MG63 (cell line): ENCODE measurements around the gene CTRL. TPM values are rescaled to one million over a fixed set of nuclear protein-coding genes. Genes with fewer than 3 reads are reported as not detected.
"Not testable (repeated sequence)": the region's sequence is repeated elsewhere in the genome, so short reads cannot be mapped to it uniquely, and the experiment has no call there.

Experiments
- DNase-seq: peaks from one replicate; pipeline ENCODE4 v3.0.0-alpha.2; 2020
- H3K27me3 ChIP-seq: fragments of 250-450 bp; sonication (Bioruptor Pico); 2 replicates; pipeline ENCODE4 v1.5.1; 2020; ENCODE audit warnings: mild to moderate bottlenecking, moderate library complexity
- H3K36me3 ChIP-seq: fragments of 250-450 bp; sonication (Bioruptor Pico); 2 replicates; pipeline ENCODE4 v1.5.1; 2020; ENCODE audit warnings: mild to moderate bottlenecking, moderate library complexity
- H3K4me3 ChIP-seq: fragments of 250-450 bp; sonication (Bioruptor Pico); 2 replicates; pipeline ENCODE4 v1.5.1; 2020; ENCODE audit warnings: mild to moderate bottlenecking, moderate library complexity
- H3K9me3 ChIP-seq: fragments of 250-450 bp; sonication (Bioruptor Pico); 2 replicates; pipeline ENCODE4 v1.5.1; 2020; ENCODE audit warnings: mild to moderate bottlenecking, moderate library complexity
- total RNA-seq: library from RNA; depleted of rRNA; stranded (reverse); fragments of >200 nt; shearing (Covaris generic); gene quantifications from 2 replicates; pipeline ENCODE4 v1.2.3, GENCODE V29; 2014; ENCODE audit warnings: low replicate concordance

Gene CTRL
- total RNA-seq, 1 experiment from 2014 or later, result 1.9 TPM

DNA sequence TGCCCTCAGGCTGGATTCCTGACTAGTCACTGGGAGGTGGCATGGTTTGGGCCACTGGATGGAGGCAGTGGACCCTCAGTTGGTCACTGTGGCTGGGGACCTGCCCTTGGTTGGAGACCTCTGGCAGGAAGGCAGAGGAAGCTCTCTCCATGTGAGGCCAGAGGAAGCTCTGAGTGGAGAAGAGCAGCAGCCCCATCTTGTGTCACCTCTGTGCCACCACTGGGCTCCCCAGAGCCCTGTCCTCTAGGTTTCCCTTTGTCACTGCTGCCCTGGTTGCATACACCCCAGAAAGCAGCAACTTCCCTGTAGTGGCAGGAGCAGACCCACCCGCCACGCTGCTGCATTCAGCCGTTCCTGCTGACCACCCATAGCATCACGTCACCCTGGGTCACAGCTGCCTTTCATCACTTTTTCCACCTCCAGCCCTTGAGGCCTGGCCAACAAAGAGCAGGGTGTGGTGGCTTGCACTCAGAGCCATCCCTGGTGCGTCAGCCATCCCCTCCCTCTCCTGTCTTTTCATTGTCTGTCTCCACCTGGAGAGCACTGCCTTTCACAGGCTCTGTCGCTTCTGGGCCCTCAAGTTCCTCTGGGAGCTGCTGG is 11.9 kb downstream of the CTRL start:
- DNase-seq, result no peak
- H3K27me3 ChIP-seq, result no peaks in the 10 kb centered on the region

DNA sequence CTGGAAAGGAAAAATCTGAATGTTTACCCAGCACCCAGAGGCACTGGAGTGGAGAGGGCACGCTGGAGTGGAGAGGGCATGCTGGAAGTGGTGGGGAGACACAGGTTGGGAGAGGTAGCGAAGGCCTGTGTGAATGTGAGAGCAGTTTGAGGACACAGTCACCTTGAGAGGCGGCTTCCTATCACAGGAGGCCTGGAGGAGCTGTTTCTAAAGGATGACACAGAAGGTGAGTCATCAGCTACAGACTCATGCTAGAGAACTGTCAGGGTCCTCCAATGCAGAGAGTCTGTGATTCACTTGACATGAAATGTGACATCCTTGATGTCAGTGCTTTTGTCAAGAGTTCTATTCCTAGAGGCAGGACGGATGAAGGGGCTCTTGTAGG is 13.8 kb downstream of the CTRL start:
- no peak overlapping the region for H3K4me3 ChIP-seq
- peak; percentile 34 for DNase-seq
- no peaks in the 10 kb centered on the region for H3K9me3 ChIP-seq
- no peaks in the 10 kb centered on the region for H3K27me3 ChIP-seq
- H3K36me3 ChIP-seq, result no peaks in the 10 kb centered on the region; the same call in 1 of the 2 replicates

More for the DNA sequence above, 11.9 kb downstream of the CTRL start:
- no peak overlapping the region for H3K4me3 ChIP-seq
- no peaks in the 10 kb centered on the region; the same call in 1 of the 2 replicates for H3K36me3 ChIP-seq
- H3K9me3 ChIP-seq, result no peaks in the 10 kb centered on the region

GRCh38 chr16:67917140-67917851 is 14.4 kb downstream of the CTRL start:
- peak; percentile 40 for DNase-seq
- H3K4me3 ChIP-seq, result no peak overlapping the region
- no peaks in the 10 kb centered on the region; the same call in 1 of the 2 replicates for H3K36me3 ChIP-seq
- no peaks in the 10 kb centered on the region for H3K9me3 ChIP-seq
- H3K27me3 ChIP-seq, result no peaks in the 10 kb centered on the region

- H3K36me3 ChIP-seq, result no peaks in the 10 kb centered on the region; the same call in 1 of the 2 replicates
- DNase-seq, result no peak
- no peaks in the 10 kb centered on the region for H3K9me3 ChIP-seq
- H3K4me3 ChIP-seq, result no peak overlapping the region
- H3K27me3 ChIP-seq, result no peaks in the 10 kb centered on the region
Observed at GRCh38 chr16:67915831-67916723, 15.6 kb downstream of the CTRL start.

DNA sequence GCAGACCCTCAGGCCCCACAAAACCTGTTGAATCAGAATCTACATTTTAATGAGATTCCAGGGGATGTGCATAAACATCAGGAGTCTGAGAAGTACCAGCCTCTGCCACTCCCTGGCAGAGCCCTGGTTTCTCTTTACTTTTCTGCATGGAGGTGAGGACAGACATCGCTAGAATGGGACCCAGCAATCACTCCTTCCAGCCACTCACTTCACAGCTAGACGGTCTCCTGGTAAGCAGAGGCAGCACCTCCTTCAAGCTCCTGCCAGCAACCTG is 16.2 kb downstream of the CTRL start:
- H3K9me3 ChIP-seq, H3K4me3 ChIP-seq, H3K27me3 ChIP-seq, DNase-seq, H3K36me3 ChIP-seq: not testable (repeated sequence)

DNA sequence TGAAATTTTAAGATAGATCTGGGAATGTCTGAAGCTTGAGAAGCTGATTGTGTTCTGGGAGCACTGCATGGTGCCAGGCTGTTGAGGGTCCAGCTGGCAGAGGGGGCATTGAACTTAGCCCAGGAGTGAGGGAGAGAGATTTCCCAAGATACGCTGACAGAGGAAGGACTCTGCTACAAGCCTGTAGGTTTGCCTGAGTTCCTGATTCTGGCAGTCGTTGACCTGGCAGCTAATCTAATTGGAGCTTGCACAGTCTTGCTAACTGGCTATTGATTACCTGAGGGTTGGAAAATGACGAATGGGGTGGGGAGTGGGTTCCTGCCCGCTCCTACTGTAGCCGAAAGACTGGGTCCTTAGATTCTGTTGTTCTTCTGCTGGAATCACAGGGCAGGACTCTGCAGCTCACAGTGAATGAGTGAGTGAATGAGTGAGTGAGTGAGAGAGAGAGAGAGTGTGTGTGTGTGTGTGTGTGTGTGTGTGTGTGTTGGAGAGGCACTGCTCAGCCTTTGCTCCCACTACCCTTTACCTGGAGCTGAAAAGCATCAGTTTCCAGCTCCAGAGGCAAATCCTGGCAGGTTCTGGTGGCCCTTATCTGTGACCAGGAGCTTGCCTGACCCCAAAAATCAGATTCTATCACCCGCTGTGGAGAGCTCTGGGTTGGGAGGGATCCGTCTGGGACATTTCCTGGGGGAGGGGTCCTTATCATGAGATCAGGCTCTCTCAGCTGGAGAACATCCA is 16.7 kb downstream of the CTRL start:
- H3K36me3 ChIP-seq, result no peaks in the 10 kb centered on the region; the same call in 1 of the 2 replicates
- DNase-seq, result no peak
- no peak overlapping the region for H3K4me3 ChIP-seq
- no peaks in the 10 kb centered on the region for H3K27me3 ChIP-seq
- H3K9me3 ChIP-seq, result no peaks in the 10 kb centered on the region

DNA sequence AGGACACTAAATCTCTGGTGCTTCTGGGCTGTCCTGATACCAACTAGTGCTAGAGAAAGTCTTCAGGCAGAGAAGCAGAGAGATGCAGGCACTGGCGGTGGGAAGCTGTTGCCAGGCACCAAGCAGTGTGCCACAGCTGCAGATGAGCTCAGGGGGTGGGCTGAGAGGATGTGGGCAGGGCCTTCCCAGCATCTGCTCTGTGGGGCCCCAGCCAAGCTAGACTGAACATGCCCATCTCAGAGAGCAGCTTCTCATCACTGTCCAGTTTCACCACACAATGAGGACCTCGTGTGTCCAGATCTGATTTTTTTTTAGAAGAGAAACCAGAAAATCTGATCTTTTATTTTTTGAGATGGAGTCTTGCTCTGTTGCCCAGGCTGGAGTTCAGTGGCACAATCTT is 21.5 kb downstream of the CTRL start:
- H3K36me3 ChIP-seq, result no peaks in the 10 kb centered on the region
- H3K4me3 ChIP-seq, result no peak overlapping the region
- DNase-seq, result peak; percentile 16
- no peaks in the 10 kb centered on the region for H3K27me3 ChIP-seq
- H3K9me3 ChIP-seq, result no peaks in the 10 kb centered on the region

- no peaks in the 10 kb centered on the region for H3K9me3 ChIP-seq
- no peak overlapping the region for H3K4me3 ChIP-seq
- no peaks in the 10 kb centered on the region for H3K27me3 ChIP-seq
- H3K36me3 ChIP-seq, result no peaks in the 10 kb centered on the region
- no peak for DNase-seq
Observed at GRCh38 chr16:67909056-67909742, 22.5 kb downstream of the CTRL start.

- no peak overlapping the region for H3K4me3 ChIP-seq
- H3K27me3 ChIP-seq, result no peaks in the 10 kb centered on the region
- no peaks in the 10 kb centered on the region for H3K36me3 ChIP-seq
- DNase-seq, result no peak
- H3K9me3 ChIP-seq, result no peaks in the 10 kb centered on the region
Observed at GRCh38 chr16:67907397-67908180, 24.1 kb downstream of the CTRL start.

DNA sequence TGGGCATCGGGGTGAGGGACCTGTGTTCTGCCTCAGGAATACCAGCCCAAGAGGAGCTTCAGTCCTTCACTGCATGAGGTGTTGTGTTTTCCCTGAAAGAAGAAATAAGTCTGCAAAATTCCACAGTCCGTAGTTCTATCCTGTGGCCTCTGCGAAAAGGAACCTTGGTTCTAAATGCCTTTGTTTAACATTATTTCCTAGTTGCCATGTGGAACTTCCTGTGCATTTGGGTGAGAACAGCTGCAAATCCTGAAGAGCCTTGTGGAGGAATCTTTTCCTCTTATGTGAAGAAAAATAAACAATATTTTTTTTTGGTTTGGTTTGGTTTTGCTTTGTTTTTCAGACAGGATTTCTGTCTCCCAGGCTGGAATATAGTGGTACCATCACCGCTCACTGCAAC is 28.8 kb downstream of the CTRL start:
- Histone ChIP-seq H3K4me3 (no peak overlapping the region), H3K27me3 (no peaks in the 10 kb centered on the region), H3K9me3 (no peaks in the 10 kb centered on the region), H3K36me3 (no peaks in the 10 kb centered on the region)
- no peak for DNase-seq

- no peaks in the 10 kb centered on the region for H3K9me3 ChIP-seq
- no peak for DNase-seq
- no peaks in the 10 kb centered on the region for H3K27me3 ChIP-seq
- H3K36me3 ChIP-seq, result no peaks in the 10 kb centered on the region
- H3K4me3 ChIP-seq, result no peak overlapping the region
Observed at GRCh38 chr16:67901734-67902133, 29.9 kb downstream of the CTRL start.

DNA sequence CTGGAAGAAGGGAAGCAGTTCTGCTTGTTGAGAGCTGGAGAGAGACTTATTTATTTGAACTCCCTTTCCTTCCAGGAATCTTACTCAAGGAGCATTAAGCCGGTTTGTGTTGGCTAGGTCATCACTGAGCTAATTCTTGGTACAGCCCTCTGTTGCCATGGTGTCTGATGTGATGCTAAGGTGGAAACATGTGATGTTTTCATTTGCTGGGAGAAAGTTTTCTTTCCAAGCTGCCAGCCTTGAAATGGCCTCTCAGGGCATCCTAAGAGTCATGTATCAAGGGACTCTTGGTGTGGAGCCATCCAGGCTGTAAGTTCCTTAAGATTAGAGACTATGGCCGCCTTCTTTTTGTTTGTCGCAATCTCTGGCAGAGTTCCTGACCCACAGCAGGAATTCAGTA is 34.4 kb downstream of the CTRL start:
- Histone ChIP-seq H3K36me3 (no peaks in the 10 kb centered on the region), H3K27me3 (no peaks in the 10 kb centered on the region), H3K4me3 (no peak overlapping the region), H3K9me3 (no peaks in the 10 kb centered on the region)
- peak; percentile 20 for DNase-seq

GRCh38 chr16:67893743-67894399 is 37.8 kb downstream of the CTRL start:
- H3K4me3 ChIP-seq, result peak overlapping the region; percentile 75
- no peaks in the 10 kb centered on the region for H3K27me3 ChIP-seq
- H3K9me3 ChIP-seq, result no peaks in the 10 kb centered on the region
- DNase-seq, result no peak
- H3K36me3 ChIP-seq, result no peaks in the 10 kb centered on the region

DNA sequence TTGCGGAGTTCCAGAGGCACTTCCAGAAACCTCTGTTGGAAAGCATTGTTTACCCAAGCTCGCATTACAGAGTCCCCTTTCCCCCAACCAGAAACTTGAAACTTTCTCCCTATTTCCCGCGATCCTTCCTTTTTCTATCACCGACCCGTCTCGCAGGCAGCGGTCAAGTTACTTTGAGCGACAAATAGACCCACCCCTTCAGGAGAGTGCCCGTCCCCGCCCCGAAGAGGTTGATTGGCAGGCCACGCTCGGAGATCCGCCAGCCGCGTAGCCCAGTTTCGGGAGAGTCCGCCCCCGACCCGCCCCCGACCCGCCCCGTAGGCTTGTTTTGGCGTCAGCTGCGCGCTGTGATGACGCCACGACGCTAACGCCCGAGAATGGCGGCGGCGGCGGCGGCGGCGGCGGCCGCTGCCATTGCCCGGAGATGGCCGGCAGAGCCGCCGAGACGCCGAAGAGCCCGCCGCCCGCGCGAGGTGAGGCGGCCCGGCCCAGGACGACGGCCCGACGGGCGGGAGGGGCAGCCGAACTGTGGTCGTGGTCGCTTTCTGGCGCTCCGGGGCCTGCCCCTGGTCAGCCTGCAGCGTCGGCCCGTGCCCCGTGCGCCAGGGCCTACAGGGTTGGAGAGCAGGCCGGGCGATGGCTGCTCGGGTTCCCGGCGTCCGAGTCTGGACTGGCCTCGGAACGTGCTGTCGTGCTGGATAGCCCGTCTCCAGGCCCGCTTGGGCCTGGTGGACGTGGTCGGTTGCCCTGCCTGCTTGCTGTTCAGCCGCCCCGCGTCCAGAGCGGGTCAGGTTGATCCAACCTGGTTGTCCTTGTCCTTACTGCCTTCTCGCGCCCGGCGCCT is 38.5 kb downstream of the CTRL start, which contains the start of gene PSKH1:
Gene PSKH1, plus strand, starts transcription at position 356 of the 844 bp plus-strand sequence. CDS start 15,496 bp downstream, outside the sequence.
- no peaks in the 10 kb centered on the region for H3K27me3 ChIP-seq
- H3K36me3 ChIP-seq, result no peaks in the 10 kb centered on the region
- H3K4me3 ChIP-seq, result peak within 1 kb of the TSS; percentile 75
- H3K9me3 ChIP-seq, result no peaks in the 10 kb centered on the region
- peak; percentile 88 for DNase-seq
